HCT116 (cell line): ENCODE data around the gene RCAN2.

Experiments
- CEBPB ChIP-seq: IDR thresholded peaks from 2 replicates; pipeline ENCODE4 v1.6.1; 2012; ENCODE audit warnings: low read depth
- EZH2 ChIP-seq: fragments of 200-600 bp; sonication (generic); IDR thresholded peaks from 2 replicates; pipeline ENCODE4 v1.6.1; 2017; ENCODE audit warnings: antibody characterized with exemption, mixed run types
- FOSL1 ChIP-seq: IDR thresholded peaks from 2 replicates; pipeline ENCODE4 v1.6.1; 2012; ENCODE audit warnings: low read depth
- POLR2A ChIP-seq: IDR thresholded peaks from 2 replicates; pipeline ENCODE4 v1.7.0; 2011; ENCODE audit warnings: borderline replicate concordance; ENCODE audit not compliant: insufficient read depth, insufficient read length; ENCODE audit errors: extremely low read depth
- POLR2AphosphoS5 ChIP-seq: IDR thresholded peaks from 2 replicates; pipeline ENCODE4 v1.6.1; 2011; ENCODE audit warnings: mild to moderate bottlenecking, low read depth, low read length, moderate library complexity
- RAD21 ChIP-seq: IDR thresholded peaks from 2 replicates; pipeline ENCODE4 v1.6.1; 2012; ENCODE audit warnings: low read depth, mild to moderate bottlenecking
- REST ChIP-seq: IDR thresholded peaks from 2 replicates; pipeline ENCODE4 v1.6.1; 2012; ENCODE audit warnings: low read depth
- SIN3A ChIP-seq: IDR thresholded peaks from 2 replicates; pipeline ENCODE4 v1.6.1; 2012; ENCODE audit warnings: low read depth
- TCF7L2 ChIP-seq: IDR thresholded peaks from 2 replicates; pipeline ENCODE4 v1.7.0; 2011; ENCODE audit warnings: borderline replicate concordance, inconsistent platforms; ENCODE audit not compliant: insufficient read depth, insufficient read length; ENCODE audit errors: extremely low read depth
- TF ChIP-seq, protein P1 (sequence below), 3 experiments: fragments of 200-600 bp in 1 of 3; sonication (generic) in 1 of 3; IDR thresholded peaks in 2 of 3; conservative IDR thresholded peaks in 1 of 3; 2 replicates each; pipeline ENCODE4 v1.5.1; 2012 to 2017; ENCODE audit warnings: low read depth in 2 of 3, low read length in 2 of 3, antibody characterized with exemption in 1 of 3, borderline replicate concordance in 1 of 3, control low read depth in 1 of 3, mild to moderate bottlenecking in 1 of 3, mixed read lengths in 1 of 3, mixed run types in 1 of 3, moderate library complexity in 1 of 3; ENCODE audit not compliant: insufficient read depth in 1 of 3
- TF ChIP-seq, protein P2 (sequence below): IDR thresholded peaks from 2 replicates; pipeline ENCODE4 v1.6.1; 2011; ENCODE audit warnings: mild to moderate bottlenecking, low read length, moderate library complexity; ENCODE audit not compliant: insufficient replicate concordance; ENCODE audit errors: extremely low read depth
- TF ChIP-seq, protein P3 (sequence below): IDR thresholded peaks from 2 replicates; pipeline ENCODE4 v1.6.1; 2012

GRCh38 chr6:46407246-46407645 is 84.0 kb downstream of the RCAN2 start:
- TF ChIP-seq POLR2AphosphoS5 (no peak), REST (no peak), SIN3A (no peak), CEBPB (no peak), TCF7L2 (no peak), RAD21 (no peak), POLR2A (no peak), EZH2 (no peak), FOSL1 (no peak)
- TF ChIP-seq, protein P1, sequence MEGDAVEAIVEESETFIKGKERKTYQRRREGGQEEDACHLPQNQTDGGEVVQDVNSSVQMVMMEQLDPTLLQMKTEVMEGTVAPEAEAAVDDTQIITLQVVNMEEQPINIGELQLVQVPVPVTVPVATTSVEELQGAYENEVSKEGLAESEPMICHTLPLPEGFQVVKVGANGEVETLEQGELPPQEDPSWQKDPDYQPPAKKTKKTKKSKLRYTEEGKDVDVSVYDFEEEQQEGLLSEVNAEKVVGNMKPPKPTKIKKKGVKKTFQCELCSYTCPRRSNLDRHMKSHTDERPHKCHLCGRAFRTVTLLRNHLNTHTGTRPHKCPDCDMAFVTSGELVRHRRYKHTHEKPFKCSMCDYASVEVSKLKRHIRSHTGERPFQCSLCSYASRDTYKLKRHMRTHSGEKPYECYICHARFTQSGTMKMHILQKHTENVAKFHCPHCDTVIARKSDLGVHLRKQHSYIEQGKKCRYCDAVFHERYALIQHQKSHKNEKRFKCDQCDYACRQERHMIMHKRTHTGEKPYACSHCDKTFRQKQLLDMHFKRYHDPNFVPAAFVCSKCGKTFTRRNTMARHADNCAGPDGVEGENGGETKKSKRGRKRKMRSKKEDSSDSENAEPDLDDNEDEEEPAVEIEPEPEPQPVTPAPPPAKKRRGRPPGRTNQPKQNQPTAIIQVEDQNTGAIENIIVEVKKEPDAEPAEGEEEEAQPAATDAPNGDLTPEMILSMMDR (IDR thresholded peaks at IDR 0.05 in 2 of 3, conservative IDR thresholded peaks at IDR 0.05 in 1 of 3; ENCODE audit: borderline replicate concordance in 1 of 3, insufficient read depth in 1 of 3, low read depth in 2 of 3, low read length in 2 of 3) = no peak
- TF ChIP-seq, protein P2, sequence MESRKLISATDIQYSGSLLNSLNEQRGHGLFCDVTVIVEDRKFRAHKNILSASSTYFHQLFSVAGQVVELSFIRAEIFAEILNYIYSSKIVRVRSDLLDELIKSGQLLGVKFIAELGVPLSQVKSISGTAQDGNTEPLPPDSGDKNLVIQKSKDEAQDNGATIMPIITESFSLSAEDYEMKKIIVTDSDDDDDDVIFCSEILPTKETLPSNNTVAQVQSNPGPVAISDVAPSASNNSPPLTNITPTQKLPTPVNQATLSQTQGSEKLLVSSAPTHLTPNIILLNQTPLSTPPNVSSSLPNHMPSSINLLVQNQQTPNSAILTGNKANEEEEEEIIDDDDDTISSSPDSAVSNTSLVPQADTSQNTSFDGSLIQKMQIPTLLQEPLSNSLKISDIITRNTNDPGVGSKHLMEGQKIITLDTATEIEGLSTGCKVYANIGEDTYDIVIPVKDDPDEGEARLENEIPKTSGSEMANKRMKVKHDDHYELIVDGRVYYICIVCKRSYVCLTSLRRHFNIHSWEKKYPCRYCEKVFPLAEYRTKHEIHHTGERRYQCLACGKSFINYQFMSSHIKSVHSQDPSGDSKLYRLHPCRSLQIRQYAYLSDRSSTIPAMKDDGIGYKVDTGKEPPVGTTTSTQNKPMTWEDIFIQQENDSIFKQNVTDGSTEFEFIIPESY = no peak
- TF ChIP-seq, protein P3, sequence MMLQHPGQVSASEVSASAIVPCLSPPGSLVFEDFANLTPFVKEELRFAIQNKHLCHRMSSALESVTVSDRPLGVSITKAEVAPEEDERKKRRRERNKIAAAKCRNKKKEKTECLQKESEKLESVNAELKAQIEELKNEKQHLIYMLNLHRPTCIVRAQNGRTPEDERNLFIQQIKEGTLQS = no peak
